NCI-H1694 (cell line): Measurements from ENCODE around the gene ATG2B.
"Not testable (repeated sequence)": the region's sequence is repeated elsewhere in the genome, so short reads cannot be mapped to it uniquely, and the experiment has no call there.

ENCODE experiments used
- DNase-seq: peaks from one replicate; lab custom pipeline; 2025; lab: John Stamatoyannopoulos, UW

The ATG2B gene

DNA sequence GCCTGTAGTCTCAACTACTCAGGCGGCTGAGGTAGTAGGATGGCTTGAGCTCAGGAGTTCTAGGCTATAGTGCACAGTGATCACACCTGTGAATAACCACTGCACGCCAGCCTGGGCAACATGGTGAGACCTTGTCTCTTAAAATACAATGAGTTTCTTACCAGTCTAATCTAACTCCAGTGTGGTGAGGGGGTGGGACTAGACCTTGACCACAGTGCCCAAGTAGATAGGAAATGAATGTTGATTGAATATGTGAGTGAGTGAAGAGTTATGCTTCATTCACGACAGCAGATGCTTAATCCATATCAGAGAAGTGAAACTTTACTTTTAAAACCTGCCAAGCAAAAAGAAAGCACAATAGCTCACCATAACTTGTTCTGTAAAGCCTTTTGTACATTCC is 17.6 kb upstream of the ATG2B start:
- no peak for DNase-seq

DNA sequence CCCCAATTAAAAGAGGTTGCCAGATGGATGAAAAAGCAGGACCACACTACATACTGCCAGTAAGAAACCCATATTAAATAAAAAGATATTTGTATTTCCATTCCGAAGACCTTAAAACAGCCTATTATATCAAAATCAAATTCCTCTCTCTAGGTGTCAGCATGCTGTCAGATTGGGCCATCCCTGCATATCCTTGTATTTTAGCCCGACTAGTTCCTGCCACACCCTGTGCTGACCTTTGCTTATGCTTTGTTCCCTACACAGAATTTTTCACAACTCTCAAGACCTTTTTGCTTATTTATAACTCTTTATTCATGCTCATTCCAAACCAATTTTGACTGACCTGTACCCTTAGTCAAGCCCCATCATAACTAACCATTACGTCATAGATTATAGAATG is 13.0 kb upstream of the ATG2B start:
- no peak for DNase-seq

DNA sequence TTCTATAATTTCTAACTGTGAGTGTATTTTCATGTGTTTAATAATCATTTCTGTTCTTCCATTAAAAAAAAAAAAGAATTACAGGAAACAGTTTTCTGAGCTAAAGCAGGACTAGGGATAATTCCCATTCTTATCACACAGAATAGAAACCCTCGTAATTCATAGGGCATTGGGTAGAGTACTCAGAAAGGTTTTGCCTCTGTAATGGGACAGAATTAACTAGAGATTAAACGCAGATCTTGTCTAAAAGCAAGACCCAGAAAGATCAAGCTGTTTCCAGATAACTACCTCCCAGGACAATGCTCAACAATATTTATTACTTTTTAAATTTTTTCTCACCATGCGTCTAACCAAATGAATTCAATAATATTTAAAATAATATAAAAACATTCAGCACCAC is 10.4 kb upstream of the ATG2B start:
- DNase-seq, result no peak

DNA sequence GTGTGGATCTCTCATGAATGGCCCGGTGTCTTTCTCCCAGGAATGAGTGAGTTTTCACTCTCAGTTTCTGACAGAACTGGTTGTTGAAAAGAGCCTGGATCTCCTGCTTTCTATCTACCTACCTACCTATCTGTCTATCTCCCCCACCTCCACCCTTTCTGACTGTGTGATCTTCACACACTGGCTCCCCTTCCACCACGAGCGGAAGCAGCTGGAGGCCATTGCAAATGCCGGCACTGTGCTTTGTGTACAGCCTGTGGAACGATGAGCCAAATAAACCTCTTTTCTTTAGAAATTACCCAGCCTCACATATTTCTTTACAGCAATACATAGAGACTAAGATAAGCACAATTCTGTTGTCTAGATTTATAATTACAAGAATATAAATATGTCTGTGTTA is 7.4 kb upstream of the ATG2B start:
- DNase-seq, result no peak

DNA sequence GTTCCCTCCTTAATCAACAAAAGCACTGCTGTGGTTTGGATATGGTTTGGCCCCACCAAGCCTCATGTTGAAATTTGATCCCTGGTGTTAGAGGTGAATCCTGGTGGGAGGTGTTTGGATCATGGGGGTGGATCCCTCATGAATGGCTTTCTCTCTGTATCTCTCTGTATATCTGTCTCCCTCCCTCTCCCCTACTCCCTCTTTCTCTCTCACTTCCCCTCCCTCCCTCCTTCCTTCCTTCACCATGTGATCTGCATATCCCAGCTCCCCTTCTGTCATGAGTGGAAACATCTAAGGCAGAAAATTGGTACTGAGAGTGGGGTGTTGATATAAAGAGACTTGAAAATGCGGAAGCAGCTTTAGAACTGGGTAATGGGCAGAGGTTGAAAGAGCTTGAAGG is 5.4 kb upstream of the ATG2B start:
- no peak for DNase-seq

DNA sequence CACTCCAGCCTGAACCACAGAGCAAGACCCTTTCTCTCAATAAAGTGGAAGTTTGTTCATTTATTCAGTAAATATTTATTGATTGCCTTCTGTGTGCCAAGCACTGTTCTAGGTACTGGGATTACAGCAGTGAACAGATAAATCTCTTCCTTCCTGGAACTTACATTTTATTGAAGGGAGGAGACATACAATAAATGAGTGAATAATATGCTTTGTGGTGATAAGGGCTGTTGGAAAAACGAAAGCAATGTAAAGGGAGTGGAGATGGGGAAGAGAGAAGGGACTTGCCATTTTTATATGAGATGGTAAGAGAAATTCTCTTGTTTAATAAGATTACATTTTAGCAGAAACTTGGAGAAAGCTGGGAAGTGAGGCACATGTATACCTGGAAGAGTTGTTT is 1.8 kb upstream of the ATG2B start:
- no peak for DNase-seq

DNA sequence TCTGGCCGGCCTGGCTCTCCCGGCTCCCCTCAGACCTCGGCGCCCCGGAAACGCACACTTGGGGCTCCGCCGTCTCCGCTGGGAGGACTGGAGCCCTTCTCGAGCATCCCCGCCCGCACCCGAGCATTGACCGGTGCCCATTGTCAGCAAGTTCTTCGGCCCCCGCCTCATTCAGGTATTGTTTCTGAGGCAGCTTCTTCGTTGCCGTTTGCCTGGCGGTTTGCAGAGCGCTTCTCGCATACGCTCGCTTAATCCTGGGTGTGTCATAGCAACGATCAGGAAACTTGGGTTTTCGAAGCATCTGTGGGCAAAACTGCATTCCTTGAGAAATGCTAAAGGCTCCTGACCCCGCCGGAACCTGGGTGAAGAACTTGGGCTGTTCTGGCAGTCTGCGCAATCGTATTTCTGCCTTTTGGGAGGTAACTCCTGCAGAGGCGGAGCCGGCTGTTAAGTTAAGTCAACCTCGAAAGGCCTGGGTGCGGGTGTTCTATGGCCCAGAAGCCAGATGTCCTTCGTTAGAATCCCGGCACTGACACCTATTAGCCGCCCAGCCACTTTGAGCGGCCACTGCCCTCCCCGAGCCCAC is 703 bp upstream of the ATG2B start:
- no peak for DNase-seq

DNA sequence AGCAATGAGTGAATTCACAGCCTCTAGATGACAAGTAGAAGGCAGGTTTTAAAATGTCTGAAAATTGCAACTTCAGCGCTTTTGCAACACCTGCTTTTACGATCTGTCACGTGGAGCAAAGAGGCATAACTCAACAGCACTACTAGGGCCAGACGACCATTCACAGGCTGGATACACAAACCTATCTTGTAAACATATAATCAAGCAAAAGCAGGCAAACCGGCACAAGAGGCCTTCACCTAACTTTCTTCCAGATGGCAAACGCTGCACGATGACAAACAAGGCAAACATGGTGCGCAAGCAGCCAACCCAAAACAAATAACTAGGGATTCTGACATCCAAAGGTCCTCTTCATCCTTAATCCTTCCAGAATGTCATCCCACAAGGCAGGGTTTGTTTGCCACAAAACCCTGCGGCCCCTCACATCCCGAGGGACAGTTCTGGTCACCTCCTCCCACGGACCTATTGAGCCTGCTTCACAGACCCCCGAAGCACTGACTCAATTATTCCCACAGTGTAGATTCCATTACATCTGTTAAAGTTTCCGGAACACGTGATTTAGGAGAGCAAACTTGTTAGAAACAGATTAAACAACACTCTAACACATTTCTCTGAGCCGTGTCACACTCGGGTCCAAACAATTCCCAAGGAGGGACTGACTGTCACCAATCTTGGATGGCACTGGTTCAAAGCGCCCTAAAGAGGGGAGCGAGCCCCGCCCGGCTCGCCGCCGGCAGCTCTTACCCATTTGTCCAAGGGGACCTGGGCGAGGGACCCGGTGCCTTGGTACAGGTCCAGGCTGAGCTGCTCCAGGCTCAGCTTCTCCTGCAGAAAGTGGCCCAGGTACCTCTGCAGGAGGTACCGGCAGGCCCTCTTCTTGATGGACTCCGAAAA is 823 bp downstream of the ATG2B start:
- peak; percentile 50 for DNase-seq

DNA sequence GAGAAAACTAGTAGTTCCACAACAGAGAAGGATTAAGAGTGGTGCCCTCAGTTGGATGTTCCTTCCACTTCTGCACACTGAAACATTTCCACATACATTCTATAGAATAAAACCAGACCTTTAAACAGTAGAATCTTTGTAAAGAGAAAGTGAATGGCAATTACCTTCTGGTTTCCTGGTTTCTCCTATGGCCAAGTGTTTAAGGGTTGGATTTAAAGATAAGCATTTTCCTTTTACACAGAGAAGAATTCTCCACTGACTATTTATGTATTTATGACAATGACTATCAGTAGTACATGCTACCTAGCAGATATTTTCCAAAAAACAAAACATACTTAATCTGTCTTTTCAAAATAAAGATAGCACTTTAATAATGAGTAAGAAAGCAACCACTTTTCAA is 3.2 kb downstream of the ATG2B start:
- DNase-seq, result no peak

DNA sequence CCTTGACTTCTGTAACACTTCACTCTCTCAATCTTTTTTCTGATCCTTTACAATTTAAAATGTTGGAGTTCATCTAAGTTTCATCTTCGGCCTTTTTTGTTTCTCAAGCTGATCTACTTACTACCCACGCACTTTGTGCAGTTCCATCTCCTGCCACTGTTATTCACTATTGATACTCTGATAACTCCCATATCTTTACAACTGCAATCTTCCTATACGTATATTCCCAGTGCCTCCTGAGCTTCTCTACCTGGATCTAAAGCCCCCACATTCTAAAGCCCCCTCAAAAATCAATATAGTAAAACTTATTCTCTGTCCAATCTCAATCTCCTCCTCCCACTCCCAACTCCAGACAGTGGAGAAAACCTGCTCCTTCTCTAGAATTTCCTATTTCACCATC is 5.9 kb downstream of the ATG2B start:
- DNase-seq, result no peak

DNA sequence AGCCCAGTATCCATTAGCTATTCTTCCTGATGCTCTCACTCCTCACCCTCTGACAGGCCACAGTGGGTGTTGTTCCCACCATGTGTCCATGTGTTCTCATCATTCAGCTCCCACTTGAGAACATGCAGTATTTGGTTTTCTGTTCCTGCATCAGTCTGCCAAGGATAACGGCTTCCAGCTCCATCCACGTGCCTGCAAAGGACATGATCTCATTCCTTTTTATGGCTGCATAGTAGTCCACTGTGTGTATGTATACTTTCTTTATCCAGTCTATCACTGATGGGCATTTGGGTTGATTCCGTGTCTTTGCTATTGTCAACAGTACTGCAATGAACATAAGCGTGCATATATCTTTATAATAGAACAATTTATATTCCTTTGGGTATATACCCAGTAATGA is 8.9 kb downstream of the ATG2B start:
- DNase-seq, result no peak

DNA sequence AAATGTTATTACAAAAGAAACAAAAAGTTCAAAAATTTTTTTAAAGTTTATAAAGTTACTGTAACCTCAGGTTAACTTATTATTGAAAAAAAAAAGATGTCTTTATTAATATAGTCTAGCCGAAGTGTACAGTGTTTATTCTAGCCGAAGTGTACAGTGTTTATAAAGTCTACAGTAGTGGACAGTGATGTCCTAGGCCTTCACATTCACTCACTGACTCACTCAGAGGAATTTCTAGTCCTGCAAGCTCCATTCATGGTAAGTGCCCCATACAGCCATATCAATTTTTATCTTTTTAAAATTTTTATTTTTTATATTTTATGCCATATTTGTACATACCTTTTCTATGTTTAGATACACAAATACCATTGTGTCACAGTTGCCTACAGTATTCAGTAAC is 10.4 kb downstream of the ATG2B start:
- DNase-seq, result no peak

DNA sequence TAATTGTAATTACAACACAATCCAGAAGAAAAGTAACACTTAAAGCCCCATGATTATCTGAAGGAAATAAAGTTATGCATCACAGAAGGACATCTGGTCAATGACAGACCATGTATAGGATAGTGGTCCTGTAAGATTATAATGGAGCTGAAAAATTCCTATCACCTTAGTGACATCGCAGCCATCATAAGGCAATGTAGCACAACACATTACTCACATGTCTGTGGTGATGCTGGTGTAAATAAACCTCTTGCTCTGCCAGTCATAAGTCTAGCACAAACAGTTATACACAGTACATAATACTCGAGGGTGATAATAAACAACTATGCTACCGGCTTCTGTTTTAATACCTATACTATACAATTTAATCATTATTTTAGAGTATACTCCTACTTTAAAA is 11.2 kb downstream of the ATG2B start:
- no peak for DNase-seq

DNA sequence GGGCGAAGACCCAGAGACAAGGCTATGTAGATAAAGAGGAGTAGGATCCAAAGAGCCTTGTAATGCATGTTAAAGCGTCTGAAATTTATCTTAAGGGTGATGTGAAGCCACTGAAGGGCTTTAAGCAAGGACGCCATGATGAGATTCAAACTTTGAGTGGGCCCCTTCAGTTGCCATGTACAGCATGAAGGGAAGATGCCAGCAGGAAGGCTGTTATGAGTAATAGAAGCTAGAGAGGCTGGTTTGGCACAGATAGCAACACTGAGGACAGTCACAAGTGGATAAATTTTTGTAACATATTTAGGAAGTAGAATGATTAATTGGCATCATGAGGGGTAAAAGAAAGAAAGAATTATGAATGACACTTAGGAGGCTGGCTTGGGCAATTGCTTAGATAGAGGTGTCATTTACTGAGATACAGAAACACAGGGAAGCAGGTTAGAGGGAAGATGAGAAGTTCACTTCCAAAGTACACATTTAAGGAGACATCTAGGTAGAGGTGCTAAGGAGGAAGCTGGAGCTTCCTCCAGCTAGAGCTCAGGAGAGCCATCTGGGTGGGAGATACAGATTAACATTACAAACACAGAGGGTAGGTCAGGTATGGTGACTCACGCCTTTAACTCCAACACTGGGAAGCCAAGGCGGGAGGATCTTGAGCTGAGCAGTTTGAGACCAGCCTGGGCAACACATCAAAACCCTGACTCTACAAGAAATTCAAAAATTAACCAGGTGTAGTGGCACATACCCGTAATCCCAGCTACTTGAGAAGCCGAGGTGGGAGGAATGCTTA is 13.7 kb downstream of the ATG2B start:
- no peak for DNase-seq

DNA sequence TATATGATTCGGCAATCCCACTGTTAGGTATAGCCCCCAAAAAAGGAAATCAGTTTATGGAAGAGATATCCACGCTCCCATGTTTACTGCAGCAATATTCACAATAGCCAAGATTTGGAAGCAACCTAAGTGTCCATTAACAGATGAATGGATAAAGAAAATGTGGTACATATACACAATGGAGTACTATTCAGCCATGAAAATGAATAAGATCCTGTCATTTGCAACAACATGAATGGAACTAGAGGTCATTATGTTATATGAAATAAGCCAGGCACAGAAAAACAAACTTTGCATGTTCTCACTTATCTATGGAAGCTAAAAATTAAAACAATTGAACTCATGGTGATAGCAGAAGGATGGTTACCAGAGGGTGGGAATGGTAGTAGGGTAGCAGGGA is 15.2 kb downstream of the ATG2B start:
- not testable (repeated sequence) for DNase-seq

DNA sequence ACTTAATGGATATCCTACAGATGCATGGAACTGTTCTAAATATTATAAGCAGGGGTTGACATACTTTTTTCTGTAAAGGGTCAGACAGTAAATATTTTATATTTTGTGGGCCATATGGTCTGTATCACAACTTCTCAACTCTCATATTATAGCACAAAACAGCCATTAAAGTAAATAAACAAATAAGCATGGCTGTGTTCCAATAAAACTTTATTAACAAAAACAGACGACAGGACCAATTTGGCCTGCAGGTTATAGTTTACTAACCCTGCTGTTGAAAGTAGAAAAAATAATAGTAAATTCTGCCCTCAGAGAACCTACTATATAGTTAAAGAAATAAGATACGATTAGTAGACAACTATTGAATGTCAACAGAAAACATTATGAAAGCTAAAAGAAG is 17.5 kb downstream of the ATG2B start:
- DNase-seq, result no peak

DNA sequence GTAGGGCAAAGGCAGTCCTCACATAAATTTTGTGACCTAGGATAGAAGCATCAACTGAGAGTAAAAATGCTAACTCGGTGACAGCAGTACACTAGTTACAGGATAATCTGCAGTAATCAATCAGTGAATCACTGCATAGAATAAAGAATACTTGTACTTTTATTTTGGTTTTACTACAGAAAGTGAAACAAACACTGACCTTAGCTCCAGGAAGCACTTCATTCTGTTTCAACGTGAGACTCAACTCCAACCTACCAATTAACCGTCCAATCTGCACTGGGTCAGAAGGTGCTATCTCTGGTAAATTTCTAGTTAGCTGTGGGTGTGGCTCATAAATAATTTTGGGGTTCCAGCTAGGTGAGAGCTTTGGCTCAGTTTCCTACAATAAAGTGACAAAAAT is 21.8 kb downstream of the ATG2B start:
- DNase-seq, result no peak

DNA sequence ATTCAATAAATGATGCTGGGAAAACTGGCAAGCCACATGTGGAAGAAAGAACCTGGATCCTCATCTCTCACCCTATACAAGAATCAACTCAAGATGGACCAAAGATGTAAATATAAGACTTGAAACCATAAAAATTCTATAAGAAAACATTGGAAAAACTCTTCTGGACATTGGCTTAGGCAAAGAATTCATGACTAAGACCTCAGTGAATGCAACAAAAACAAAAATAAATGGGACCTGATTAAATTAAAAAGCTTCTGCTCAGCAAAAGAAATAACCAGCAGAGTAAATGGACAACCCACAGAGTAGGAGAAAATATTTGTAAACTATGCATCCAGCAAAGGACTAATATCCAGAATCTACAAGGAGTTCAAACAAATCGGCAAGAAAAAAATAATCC is 24.6 kb downstream of the ATG2B start:
- no peak for DNase-seq

DNA sequence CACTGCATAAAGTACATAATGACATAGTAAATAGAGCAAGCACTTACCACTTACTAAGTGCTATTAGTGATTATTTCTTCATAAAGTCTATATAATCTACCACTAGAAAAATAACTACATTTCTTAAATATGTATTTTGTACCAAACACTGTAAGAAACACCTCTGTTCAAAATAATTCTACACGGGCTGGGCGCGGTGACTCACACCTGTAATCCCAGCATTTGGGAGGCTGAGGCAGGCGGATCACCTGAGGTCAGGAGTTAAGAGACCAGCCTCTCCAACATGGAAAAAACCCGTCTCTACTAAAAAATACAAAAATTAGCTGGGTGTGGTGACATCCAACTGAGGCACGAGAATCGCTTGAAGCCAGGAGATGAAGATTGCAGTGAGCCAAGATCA is 38.9 kb downstream of the ATG2B start:
- no peak for DNase-seq

DNA sequence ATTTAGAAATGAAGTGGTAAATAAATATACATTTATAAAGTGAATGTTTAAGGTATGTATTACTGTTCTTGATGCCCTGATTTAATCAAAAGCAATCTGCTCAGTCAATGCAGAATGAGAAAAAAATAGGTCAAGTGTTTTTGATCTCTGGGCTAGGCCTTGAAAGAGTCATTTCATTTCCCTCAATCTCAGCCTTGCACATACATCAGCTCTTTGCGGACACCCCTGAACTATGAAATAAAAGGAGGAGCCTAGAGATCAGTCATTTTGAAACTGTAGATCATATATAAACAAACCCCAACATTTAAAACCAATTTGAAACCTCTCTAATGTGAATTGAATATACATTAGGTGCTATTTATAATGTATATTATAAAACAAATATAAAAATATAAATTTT is 42.5 kb downstream of the ATG2B start:
- no peak for DNase-seq

DNA sequence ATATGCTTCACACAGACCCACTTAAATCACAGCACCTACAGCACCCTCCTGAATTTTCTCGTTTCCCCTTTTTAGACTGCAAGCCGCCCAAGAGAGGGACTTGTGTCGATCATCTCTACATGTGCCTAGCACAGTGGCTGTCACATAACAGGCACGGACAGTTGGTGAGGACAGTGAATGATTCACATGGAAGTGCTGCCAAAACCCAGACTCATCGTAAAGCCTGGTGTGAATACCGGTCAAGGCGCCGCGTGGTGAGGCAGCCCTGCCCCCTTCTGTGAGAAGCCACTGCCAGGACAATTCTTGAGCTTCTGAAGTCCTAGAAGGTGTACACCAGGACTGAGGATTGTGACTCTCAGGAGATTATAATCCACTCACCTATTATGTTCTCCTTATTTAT is 44.3 kb downstream of the ATG2B start:
- DNase-seq, result no peak

DNA sequence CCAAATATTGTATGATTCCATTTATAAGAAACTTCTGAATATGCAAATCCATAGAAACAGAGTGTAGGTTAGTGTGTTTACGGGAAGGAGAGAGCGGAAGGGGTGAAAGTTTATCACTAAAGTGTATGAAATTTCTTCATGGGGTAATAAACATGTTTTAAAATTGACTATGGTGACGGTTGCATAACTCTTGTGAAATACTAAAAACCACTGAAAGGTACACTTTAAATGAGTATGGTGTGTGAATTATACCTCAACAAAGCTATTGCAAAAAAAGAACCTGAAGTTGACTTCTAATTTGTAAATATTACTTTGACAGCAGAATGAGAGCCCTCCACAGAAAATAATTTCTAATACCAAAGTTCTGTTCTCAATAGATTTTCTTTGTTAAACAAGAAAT is 47.1 kb downstream of the ATG2B start:
- DNase-seq, result no peak

DNA sequence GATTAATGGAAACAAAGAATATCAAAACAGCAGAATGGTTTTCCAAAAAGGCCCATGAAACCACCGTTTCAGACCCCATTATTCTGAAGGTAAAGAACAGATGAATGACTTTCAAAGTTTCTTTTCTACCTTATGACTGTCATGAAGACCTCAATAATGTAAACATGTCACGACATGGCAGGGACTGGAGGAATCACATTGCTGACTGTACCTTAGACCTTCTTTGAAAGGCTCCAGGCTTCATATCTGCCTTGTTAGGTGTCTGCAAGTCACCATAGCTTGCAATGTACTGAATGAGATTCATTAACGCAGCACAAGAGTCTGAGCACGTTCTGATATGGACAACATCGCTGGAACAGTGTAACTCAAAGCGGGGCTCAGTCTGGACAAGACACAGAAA is 52.2 kb downstream of the ATG2B start:
- no peak for DNase-seq
